ENCODE results near the gene GMCL1. TPM values are rescaled to one million over a fixed set of nuclear protein-coding genes. Genes with fewer than 3 reads are reported as not detected.

Gene GMCL1
- polyA plus RNA-seq, 1 experiment: 2.1 TPM

DNA sequence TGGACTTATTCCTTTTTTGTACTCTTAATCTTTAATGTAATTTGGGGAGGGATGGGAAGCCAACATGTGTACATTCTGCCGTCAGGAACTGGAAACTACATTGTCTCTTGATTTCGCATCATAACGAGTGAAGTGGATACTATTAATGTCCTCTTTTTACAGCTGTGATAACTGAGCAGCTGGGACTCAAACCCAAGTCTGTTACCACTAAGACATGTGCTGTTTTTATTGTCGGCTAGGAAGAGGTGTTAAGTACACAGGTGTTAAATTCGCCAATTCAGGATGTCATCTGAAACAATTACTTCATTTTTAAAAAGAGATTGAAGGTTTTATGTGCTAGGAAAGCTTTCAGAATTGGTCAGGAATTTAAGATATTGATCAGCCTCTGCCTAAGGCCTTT is 6.9 kb downstream of the GMCL1 start:
- ChIA-PET POLR2A (interaction anchor here (0.5 kb wide), 1 partner anchor 336 kb away, joined by 3 read pairs; no protein-coding TSS in a partner anchor), CTCF (interaction anchor here (1.0 to 1.7 kb wide), 2 partner anchors 9 to 11 kb away, joined by 3 read pairs; no protein-coding TSS in a partner anchor)
- Histone ChIP-seq H3K4me3 (ENCODE audit: low read depth, low read length) (no peak overlapping the region), H3K36me3 (ENCODE audit: control insufficient read depth, insufficient read depth, low read length) (no peaks in the 10 kb centered on the region), H3K27me3 (ENCODE audit: control insufficient read depth, insufficient read depth, low read length) (no peaks in the 10 kb centered on the region)
- TF ChIP-seq CTCF (IDR thresholded peaks at IDR 0.05; ENCODE audit: insufficient read depth, low read depth, low read length): no peak
- DNase-seq (ENCODE audit: low read depth): no peak

DNA sequence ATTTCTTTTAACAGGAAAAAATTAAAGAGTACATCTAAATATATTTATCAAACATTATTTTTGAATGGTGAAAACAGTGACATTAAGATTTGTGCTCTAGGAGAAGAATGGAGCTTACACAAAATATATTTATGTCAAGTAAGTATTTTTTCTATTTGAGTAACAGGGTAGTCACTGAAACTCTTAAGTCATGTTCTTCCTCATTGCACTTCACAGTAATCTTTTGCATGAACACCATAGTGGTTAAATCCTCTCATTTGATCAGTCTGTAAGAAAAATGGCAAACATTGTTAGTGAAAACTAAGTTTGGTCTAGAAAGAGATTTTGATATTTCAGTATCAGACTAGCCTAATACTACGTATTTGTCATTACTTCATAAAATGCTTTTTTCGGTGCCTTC is 8.1 kb downstream of the GMCL1 start:
- POLR2A ChIA-PET: no interaction called here
- no peaks in the 10 kb centered on the region for H3K27me3 ChIP-seq (ENCODE audit: control insufficient read depth, insufficient read depth, low read length)
- CTCF ChIA-PET: no interaction called here
- no peak for DNase-seq (ENCODE audit: low read depth)
- H3K4me3 ChIP-seq (ENCODE audit: low read depth, low read length): no peak overlapping the region
- TF ChIP-seq CTCF (IDR thresholded peaks at IDR 0.05; ENCODE audit: insufficient read depth, low read depth, low read length): no peak
- no peaks in the 10 kb centered on the region for H3K36me3 ChIP-seq (ENCODE audit: control insufficient read depth, insufficient read depth, low read length)

DNA sequence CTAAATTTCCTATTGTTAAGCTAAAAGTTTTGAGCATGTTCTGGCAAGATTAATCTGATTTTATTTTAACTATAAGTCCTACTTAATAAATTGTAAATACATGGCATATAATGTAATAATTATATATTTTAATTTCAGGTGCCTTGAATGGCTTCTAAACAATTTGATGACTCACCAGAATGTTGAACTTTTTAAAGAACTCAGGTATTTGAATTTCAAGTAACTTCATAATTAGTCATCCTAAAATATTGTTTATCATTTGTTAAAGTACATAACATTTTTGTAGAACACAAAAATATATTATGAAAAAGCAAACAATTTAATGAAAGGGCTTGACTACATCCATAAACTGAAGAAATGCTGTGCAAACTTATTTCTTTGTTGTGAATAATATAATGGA is 14.5 kb downstream of the GMCL1 start:
- Histone ChIP-seq H3K36me3 (ENCODE audit: control insufficient read depth, insufficient read depth, low read length) (peaks cover 1% of the 10 kb centered on the region), H3K4me3 (ENCODE audit: low read depth, low read length) (no peak overlapping the region), H3K27me3 (ENCODE audit: control insufficient read depth, insufficient read depth, low read length) (no peaks in the 10 kb centered on the region)
- ChIA-PET POLR2A (no interaction called here), CTCF (no interaction called here)
- DNase-seq (ENCODE audit: low read depth): no peak
- no peak for TF ChIP-seq CTCF (IDR thresholded peaks at IDR 0.05; ENCODE audit: insufficient read depth, low read depth, low read length)

- peaks cover 1% of the 10 kb centered on the region for H3K36me3 ChIP-seq (ENCODE audit: control insufficient read depth, insufficient read depth, low read length)
- no peak overlapping the region for H3K4me3 ChIP-seq (ENCODE audit: low read depth, low read length)
- CTCF ChIA-PET: no interaction called here
- no peak for DNase-seq (ENCODE audit: low read depth)
- POLR2A ChIA-PET: no interaction called here
- no peaks in the 10 kb centered on the region for H3K27me3 ChIP-seq (ENCODE audit: control insufficient read depth, insufficient read depth, low read length)
- no peak for TF ChIP-seq CTCF (IDR thresholded peaks at IDR 0.05; ENCODE audit: insufficient read depth, low read depth, low read length)
These were observed 15.1 kb downstream of the GMCL1 start for GRCh38 chr2:69844560-69844959.

- Histone ChIP-seq H3K27me3 (ENCODE audit: control insufficient read depth, insufficient read depth, low read length) (no peaks in the 10 kb centered on the region), H3K36me3 (ENCODE audit: control insufficient read depth, insufficient read depth, low read length) (peaks cover 1% of the 10 kb centered on the region), H3K4me3 (ENCODE audit: low read depth, low read length) (no peak overlapping the region)
- POLR2A ChIA-PET: no interaction called here
- CTCF ChIA-PET: interaction anchor here (0.8 kb wide), 1 partner anchor 10 kb away, joined by 3 read pairs; no protein-coding TSS in a partner anchor
- TF ChIP-seq CTCF (IDR thresholded peaks at IDR 0.05; ENCODE audit: insufficient read depth, low read depth, low read length): no peak
- DNase-seq (ENCODE audit: low read depth): no peak
These were observed 17.0 kb downstream of the GMCL1 start for GRCh38 chr2:69846182-69847067.
